Bronchial epithelial cell (primary cell): ENCODE measurements around the gene CD28. TPM values are rescaled to one million over a fixed set of nuclear protein-coding genes. Genes with fewer than 3 reads are reported as not detected.

Experiments
- DNase-seq: peaks from one replicate; pipeline ENCODE4 v3.0.0-alpha.2; 2010; ENCODE audit warnings: low read depth
- FAIRE-seq: peaks from 2 replicates; lab custom pipeline; 2011; peaks lifted over from hg19 to GRCh38; lab: Jason Lieb, UNC
- H3K27me3 ChIP-seq: 2 replicates; pipeline ENCODE4 v1.5.1; 2011; ENCODE audit warnings: low read length; ENCODE audit not compliant: control insufficient read depth, insufficient read depth
- H3K36me3 ChIP-seq: 2 replicates; pipeline ENCODE4 v1.5.1; 2011; ENCODE audit warnings: low read length; ENCODE audit not compliant: control insufficient read depth, insufficient read depth
- H3K4me3 ChIP-seq: 2 replicates; pipeline ENCODE4 v1.5.1; 2011; ENCODE audit warnings: mild to moderate bottlenecking, low read depth, low read length, control low read depth
- total RNA-seq: library from RNA; depleted of rRNA; stranded (reverse); fragments of >200 nt; gene quantifications from 2 replicates; pipeline ENCODE4 v1.2.1, GENCODE V29; 2014
- TF ChIP-seq, protein P1 (sequence below): IDR thresholded peaks from 2 replicates; pipeline ENCODE4 v1.5.1; 2011; ENCODE audit warnings: mild to moderate bottlenecking, moderate library complexity, low read length, control low read depth, inconsistent platforms; ENCODE audit not compliant: insufficient read depth, severe bottlenecking

CD28 gene
- total RNA-seq, 1 donor from 2014 or later, result not detected

DNA sequence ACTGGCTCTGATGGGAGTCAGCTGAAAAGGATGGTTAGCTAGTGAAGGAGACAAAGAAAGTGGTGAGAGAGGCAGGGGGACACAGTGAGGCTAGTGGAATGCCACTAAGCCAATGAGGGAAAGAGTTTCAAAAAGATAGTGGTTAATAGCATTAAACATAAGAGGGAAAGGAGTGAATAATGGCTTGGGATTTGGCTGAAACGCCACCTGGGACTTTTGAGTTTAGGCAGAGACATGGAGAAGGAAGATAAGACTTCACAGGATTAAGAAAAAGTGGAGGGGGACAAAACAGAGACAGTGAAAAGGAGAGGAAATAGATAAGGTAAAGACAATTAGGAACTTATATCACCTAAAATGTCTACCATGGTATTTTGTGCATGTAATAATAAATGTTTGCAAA is 6.9 kb downstream of the CD28 start:
- no peaks in the 10 kb centered on the region for H3K36me3 ChIP-seq
- DNase-seq, result no peak
- TF ChIP-seq, protein P1, sequence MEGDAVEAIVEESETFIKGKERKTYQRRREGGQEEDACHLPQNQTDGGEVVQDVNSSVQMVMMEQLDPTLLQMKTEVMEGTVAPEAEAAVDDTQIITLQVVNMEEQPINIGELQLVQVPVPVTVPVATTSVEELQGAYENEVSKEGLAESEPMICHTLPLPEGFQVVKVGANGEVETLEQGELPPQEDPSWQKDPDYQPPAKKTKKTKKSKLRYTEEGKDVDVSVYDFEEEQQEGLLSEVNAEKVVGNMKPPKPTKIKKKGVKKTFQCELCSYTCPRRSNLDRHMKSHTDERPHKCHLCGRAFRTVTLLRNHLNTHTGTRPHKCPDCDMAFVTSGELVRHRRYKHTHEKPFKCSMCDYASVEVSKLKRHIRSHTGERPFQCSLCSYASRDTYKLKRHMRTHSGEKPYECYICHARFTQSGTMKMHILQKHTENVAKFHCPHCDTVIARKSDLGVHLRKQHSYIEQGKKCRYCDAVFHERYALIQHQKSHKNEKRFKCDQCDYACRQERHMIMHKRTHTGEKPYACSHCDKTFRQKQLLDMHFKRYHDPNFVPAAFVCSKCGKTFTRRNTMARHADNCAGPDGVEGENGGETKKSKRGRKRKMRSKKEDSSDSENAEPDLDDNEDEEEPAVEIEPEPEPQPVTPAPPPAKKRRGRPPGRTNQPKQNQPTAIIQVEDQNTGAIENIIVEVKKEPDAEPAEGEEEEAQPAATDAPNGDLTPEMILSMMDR, result no peak
- FAIRE-seq, result no peak
- no peak overlapping the region for H3K4me3 ChIP-seq
- H3K27me3 ChIP-seq, result no peaks in the 10 kb centered on the region

DNA sequence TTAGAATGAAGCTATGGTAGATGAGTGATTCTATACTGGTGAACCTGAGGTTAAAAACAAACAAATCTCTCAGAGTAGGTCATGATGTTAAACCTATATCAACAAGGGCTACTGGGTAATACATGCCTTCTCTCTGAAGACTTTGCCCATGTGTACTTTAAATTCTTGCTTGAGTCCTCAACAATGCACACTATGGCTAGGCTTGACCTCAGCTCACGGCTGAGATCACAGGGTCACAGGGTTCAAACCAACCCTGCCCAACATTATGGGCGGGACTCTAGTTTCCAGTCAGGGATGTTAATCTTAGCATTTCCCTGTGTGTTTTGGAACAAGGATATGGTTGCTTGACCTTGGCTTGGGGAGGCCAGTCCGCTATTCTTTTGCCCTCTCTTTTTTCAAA is 7.7 kb downstream of the CD28 start:
- Histone ChIP-seq H3K36me3 (no peaks in the 10 kb centered on the region), H3K27me3 (no peaks in the 10 kb centered on the region), H3K4me3 (no peak overlapping the region)
- DNase-seq (no peak), FAIRE-seq (no peak)
- TF ChIP-seq, protein P1, result no peak

DNA sequence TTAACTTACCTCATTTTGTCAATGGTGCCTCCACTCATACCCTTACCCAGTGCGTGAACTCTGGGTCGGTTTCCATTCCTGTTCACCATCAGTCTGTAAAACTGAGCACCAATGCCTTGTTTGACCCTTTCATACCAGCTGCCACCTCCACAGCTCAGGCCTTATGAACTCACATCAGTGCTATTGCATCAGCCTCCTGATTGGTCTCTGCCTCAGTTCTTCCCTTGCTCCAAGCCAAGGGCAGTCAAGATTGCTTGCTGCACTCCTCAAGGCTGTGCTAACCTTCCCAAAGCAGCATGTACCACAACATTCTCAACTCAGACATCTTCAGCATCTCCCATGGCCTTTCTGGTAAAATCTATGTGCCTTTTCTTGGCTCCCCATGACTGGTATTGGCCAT is 9.3 kb downstream of the CD28 start:
- Histone ChIP-seq H3K36me3 (no peaks in the 10 kb centered on the region), H3K27me3 (no peaks in the 10 kb centered on the region), H3K4me3 (no peak overlapping the region)
- TF ChIP-seq, protein P1, result no peak
- no peak for DNase-seq
- peak; percentile 73 for FAIRE-seq

DNA sequence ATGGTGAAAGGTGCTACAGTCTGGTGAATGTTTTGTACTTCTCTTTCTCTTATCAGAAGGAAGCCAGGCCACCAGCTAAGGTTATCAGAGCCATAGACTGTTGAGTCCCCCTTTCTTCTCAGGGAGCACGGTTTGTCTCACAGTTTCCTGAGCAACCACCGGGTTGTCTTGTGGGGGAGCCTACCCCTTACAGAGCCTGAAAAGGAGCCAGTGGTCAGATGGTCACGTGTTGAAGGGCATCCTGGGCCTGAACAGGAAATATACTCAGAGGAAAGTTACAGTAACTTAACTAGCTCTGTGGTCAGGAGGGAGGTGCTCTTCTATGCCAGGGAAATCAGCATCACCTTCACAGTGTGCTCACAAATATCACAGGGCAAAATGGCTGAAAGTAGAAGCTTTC is 11.6 kb downstream of the CD28 start:
- no peak for FAIRE-seq
- no peak overlapping the region for H3K4me3 ChIP-seq
- TF ChIP-seq, protein P1, result no peak
- H3K36me3 ChIP-seq, result no peaks in the 10 kb centered on the region
- no peaks in the 10 kb centered on the region for H3K27me3 ChIP-seq
- DNase-seq, result no peak

DNA sequence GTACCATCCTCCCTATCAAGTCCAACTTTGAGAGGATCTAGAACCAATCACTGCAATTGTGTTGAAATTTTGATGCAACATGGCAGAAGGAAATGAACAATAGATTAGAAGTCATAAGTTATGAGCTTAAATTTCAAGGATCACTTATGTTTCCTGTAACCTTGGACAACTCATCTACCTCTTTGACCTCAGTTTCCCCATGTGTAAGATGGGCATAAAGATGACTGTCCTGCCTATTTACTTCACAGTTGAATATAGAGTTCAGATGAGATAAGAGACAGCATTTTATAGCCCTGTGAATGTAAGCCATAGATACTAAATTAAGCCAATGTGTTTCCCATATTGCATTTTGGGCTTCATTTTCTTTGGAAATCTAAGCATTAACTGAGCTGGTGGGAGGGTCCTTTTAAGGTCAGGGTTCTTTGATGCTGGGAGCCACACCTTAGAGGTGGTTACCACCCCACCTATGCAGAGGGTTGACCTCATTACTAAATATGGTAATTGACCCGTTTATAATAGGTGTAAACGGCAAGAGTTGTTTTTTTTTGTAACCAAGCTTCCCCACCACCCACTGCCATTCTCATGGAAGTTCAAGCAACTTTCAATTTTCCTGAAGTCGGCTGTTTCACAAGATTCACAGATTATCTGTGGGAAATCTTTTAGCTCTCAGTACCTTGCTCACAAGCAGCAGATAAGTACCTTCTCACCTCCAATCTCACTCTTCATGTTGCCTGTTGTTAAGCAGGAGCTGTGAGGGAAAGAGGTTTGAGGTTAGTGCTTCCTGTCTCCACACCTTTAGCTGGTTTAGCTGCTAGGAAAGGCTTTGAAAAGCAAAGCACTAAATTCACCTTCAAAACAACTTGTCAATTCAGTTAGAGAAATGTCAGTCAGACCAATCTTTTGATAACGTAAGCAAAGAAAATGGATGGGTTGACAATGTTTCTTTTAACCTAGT is 13.3 kb downstream of the CD28 start:
- TF ChIP-seq, protein P1, result no peak
- Histone ChIP-seq H3K4me3 (no peak overlapping the region), H3K27me3 (no peaks in the 10 kb centered on the region), H3K36me3 (no peaks in the 10 kb centered on the region)
- DNase-seq, result no peak
- FAIRE-seq, result no peak
